ENCODE results near the gene CTBP1. TPM values are rescaled to one million over a fixed set of nuclear protein-coding genes. Genes with fewer than 3 reads are reported as not detected.
A peak's percentile ranks its signal among the peaks of the same experiment; 100 is the strongest.
"Not testable (repeated sequence)": the region's sequence is repeated elsewhere in the genome, so short reads cannot be mapped to it uniquely, and the experiment has no call there.

Gene CTBP1
- total RNA-seq, 2 donors from 2014 or later = 121 to 128 TPM

DNA sequence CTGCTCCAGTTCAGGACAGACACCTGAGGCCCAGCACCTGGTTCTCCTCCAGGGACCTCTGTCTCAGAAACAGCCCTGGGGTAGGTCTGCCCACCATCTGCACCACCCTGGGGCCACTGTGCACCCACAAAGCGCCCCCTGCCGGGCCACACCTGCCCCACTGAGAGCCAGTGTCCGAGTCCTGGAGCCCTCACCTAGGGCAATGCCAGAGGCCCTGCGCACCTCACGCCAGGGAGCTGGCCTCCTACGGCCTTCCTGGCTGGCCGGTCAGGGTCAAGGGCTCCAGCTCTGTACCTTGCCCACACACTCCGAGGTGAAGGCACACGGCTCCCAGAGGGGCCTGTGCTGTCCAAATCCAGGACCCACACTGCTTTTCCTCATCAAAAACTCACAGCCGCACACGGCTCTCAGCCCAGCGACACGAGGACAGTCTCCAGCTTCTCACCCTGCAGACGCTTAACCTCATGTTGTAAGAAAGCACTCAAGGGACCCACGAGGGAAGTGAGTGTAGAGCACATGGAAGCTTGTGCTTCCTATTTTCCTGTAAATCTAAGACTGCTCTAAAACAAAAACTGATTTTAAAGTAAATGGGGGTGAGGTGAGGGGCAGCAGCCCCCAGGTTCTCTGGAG, 5.4 kb downstream of the CTBP1 start:
- DNase-seq (peak; percentile 20), ATAC-seq (peak in 1 of 2 donors; percentile 4)
- intact Hi-C loops (cut with DNase I) = loop anchor here in 1 of 2 donors (10.0 kb wide), 1 partner anchor 79 kb away; no protein-coding TSS in a partner anchor

- intact Hi-C loops (cut with DNase I) = loop anchor here in 1 of 2 donors (10.0 kb wide), 1 partner anchor 78 kb away; no protein-coding TSS in a partner anchor
- ATAC-seq (no peak), DNase-seq (no peak)
These were observed 6.2 kb downstream of the CTBP1 start for GRCh38 chr4:1242506-1243450.

DNA sequence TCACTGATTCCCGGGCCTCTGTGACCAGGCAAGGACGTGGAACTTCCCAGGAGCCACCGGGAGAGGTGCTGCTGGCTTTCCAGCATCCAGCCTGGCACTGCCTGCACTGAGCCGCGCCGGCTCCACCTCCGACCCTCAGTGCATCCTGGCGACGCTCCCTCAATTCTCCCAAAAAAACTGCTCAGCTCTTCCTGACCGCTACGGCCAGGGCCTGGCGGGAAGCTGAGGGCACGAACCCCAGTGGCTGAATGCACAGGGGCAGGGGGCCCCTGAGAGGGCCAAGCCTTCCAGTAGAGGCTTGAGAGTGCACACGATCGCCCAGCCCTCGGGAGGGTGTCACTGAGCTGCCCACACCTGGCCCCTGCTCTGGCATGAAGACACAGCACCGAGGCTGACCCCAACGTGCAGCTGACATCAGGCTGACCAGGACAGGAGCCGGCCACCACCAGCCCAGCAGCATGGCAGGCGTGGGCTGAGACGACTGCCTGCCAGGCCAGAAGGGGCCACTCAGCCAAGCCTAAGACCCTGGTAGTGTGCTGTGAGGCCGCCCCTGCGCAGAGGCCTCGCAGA, 6.9 kb downstream of the CTBP1 start:
- ATAC-seq = no peak
- intact Hi-C loops (cut with DNase I) = loop anchor here in 1 of 2 donors (10.0 kb wide), 1 partner anchor 77 kb away; no protein-coding TSS in a partner anchor
- peak; percentile 21 for DNase-seq

- intact Hi-C loops (cut with DNase I) = loop anchor here in 1 of 2 donors (10.0 kb wide), 1 partner anchor 77 kb away; no protein-coding TSS in a partner anchor
- ATAC-seq (no peak), DNase-seq (no peak)
These were observed 7.4 kb downstream of the CTBP1 start for GRCh38 chr4:1241466-1241935.

- ATAC-seq (no peak), DNase-seq (peak; percentile 14)
- intact Hi-C loops (cut with DNase I) = loop anchor here in 1 of 2 donors (10.0 kb wide), 1 partner anchor 76 kb away; no protein-coding TSS in a partner anchor
These were observed 8.0 kb downstream of the CTBP1 start for GRCh38 chr4:1240721-1241465.

DNA sequence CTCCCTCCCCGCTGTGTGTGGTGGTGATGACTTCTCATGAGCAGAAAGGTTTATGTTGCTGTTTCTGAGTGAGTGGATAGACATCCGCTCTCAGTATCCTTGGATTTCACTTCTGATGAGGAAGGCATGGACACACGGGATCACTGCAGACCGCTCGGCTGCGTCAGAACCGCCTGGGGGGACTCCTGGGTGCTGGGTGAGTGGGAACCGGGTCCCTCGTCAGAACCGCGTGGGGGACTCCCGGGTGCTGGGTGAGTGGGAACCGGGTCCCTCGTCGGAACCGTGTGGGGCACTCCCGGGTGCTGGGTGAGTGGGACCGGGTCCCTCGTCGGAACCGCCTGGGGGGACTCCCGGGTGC, 9.0 kb downstream of the CTBP1 start:
- intact Hi-C loops (cut with DNase I) = loop anchor here in 1 of 2 donors (10.0 kb wide), 1 partner anchor 75 kb away; no protein-coding TSS in a partner anchor
- ATAC-seq (no peak), DNase-seq (no peak)

- intact Hi-C loops (cut with DNase I) = no loop called here
- DNase-seq (peak; percentile 39), ATAC-seq (peak; percentile 28 to 77)
These were observed 9.6 kb downstream of the CTBP1 start for GRCh38 chr4:1239141-1239949.

DNA sequence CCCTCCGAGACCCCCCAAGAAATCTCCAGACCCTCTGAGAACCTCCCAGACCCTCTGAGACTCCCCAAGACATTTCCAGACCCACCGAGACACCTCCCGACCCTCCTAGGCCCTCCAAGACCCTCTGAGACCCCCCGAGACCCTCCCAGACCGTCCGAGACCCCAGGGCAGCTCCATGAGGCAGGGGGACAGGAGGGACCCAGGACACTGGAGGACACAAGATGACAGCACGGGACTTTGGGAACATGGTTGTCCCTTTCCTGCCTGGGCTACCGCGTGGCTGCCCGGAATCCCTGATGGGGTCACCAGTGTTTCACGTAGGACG, 10.3 kb downstream of the CTBP1 start:
- ATAC-seq (no peak), DNase-seq (no peak)
- intact Hi-C loops (cut with DNase I) = no loop called here

DNA sequence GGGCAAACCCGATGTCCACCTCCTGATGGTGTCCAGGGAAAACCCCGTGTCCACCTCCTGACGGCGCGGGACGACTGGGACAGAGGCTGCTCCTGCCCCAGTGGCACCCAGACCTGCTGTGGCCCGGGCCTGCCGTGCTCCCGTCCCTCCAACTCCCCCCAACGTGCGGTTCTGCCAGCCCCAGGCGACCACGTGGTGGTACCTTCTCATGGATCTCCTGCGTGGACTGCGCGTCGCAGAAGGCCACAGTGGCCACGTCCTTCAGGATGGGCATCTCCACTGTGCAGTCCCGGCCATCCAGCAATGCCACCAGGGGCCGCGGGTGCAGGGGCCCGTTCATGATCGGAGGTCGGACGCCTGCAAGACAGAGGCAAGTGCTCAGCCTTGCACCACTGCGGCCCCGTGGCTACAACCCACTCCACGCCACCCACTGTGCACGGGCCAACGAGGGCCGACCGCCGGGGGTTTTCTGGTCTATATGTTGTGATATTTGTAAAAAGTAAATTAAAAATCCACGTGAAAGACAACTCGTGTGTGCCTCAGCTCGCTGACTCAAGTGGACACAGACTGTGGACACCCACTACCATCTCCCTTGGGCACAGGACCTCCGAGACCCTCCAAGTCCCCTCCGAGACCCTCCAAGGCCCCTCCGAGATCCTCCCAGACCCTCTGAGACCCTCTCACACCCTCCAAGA, 10.8 kb downstream of the CTBP1 start:
- DNase-seq = peak; percentile 24
- intact Hi-C loops (cut with DNase I) = no loop called here
- ATAC-seq = no peak

GRCh38 chr4:1237261-1237660, 11.7 kb downstream of the CTBP1 start:
- ATAC-seq; intact Hi-C loops (cut with DNase I); DNase-seq: not testable (repeated sequence)

DNA sequence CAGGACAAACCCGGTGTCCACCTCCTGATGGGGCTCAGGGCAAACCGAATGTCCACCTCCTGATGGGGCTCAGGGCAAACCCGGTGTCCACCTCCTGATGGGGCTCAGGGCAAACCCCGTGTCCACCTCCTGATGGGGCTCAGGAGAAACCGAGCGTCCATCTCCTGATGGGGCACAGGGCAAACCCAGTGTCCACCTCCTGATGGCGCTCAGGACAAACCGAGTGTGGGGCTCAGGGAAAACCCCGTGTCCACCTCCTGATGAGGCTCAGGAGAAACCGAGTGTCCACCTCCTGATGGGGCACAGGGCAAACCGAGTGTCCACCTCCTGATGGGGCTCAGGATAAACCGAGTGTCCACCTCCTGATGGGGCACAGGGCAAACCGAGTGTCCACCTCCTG, 12.1 kb downstream of the CTBP1 start:
- ATAC-seq; DNase-seq; intact Hi-C loops (cut with DNase I): not testable (repeated sequence)

DNA sequence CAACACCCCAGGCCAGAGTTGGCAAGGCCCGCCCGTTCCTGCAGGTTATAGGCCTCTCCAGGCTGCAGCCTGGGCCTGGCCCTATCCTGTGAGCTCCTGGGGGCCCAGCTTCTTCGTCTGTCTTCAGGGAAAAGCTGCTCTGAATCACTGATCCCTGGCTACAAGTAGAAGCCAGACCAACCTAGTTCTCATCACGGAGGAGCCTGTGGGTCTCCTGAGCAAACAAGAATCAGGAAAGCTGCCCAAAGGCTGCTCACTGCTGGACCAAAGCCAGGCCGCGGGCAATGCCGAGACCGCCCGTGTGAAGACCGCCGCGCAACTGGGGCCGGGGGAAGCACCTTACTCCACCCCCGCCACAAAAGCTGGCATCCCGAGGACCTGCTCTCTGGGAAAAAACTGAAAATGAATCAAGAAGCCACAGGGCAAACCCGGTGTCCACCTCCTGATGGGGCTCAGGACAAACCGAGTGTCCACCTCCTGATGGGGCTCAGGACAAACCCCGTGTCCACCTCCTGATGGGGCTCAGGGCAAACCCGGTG, 12.8 kb downstream of the CTBP1 start:
- ATAC-seq (no peak), DNase-seq (no peak)
- intact Hi-C loops (cut with DNase I) = no loop called here

DNA sequence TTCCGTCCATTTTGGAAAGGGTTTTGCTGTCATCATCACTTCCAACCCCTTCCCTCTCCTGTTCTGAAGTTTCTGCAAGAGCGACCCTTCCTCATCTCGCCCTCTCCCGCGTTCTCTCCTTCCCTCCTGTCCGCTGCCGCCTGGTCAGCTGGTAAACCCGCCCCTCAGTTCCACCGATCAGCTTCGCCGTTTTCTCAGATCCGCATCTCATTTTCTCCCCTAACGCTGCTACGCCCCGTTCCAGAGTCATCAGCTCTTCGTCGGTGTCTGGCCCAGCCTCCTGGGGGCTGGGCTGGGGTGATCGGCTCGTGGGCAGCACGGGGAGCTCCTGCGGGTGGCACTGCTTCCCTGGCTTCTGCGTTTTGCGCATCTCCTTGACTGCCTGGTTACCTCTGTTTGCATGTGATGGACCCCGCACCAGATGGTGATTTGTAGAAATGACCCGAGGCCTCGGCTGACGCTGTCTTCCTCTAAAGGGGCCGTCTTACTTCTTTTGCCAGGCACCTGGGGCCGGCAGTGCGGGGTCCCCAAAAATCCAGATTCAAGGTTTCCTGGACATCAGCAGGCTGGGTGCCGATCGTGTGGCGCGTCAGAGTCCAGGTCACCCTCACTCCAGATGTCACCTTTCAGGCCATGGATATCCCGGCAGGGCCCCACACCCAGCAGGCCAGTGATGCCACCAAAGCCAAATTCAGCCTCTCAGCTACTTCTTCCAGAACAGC, 13.4 kb downstream of the CTBP1 start:
- intact Hi-C loops (cut with DNase I) = no loop called here
- DNase-seq (no peak), ATAC-seq (no peak)

DNA sequence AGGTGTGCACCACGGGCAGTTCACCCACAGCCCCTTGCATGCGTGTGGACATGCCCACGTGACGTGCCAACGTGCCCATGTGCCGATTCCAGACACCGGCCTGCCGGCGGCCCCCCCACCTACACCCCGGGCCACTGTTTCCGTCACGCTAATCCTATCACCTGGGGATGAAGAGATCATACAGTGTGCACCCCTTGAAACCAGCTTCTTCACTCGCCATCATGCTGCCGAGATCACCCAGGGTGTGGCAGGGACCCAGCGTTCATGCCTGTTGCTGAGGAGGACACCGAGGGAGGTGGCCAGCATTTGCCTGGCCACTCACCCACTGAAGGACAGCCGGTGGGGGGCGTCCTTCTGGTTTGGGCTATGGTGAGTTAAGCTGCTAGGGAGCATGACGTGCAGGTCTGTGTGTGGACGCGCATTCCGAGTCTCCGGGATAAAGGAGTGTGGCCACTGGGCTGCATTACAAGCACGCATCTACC, 14.1 kb downstream of the CTBP1 start:
- peak; percentile 20 for DNase-seq
- intact Hi-C loops (cut with DNase I) = no loop called here

GRCh38 chr4:1234309-1234695, 14.6 kb downstream of the CTBP1 start:
- ATAC-seq = no peak
- peak; percentile 34 for DNase-seq
- intact Hi-C loops (cut with DNase I) = no loop called here

More for the DNA sequence above, 14.1 kb downstream of the CTBP1 start:
- ATAC-seq = no peak

GRCh38 chr4:1233641-1234308, 15.2 kb downstream of the CTBP1 start:
- DNase-seq = peak; percentile 45
- intact Hi-C loops (cut with DNase I) = no loop called here
- peak; percentile 42 to 68 for ATAC-seq

All from left cardiac atrium (tissue), 4 donors.